HuH-7.5 (cell line): ENCODE results near the gene CAMKMT.
"Not testable (repeated sequence)": the region's sequence is repeated elsewhere in the genome, so short reads cannot be mapped to it uniquely, and the experiment has no call there.

Source experiments
- DNase-seq: peaks from one replicate; pipeline ENCODE4 v3.0.0; 2011; ENCODE audit warnings: low spot score

CAMKMT gene

GRCh38 chr2:44448860-44449527, 87.2 kb downstream of the CAMKMT start:
- DNase-seq, result no peak

- no peak for DNase-seq
These were observed 88.3 kb downstream of the CAMKMT start for GRCh38 chr2:44450082-44450481.

DNA sequence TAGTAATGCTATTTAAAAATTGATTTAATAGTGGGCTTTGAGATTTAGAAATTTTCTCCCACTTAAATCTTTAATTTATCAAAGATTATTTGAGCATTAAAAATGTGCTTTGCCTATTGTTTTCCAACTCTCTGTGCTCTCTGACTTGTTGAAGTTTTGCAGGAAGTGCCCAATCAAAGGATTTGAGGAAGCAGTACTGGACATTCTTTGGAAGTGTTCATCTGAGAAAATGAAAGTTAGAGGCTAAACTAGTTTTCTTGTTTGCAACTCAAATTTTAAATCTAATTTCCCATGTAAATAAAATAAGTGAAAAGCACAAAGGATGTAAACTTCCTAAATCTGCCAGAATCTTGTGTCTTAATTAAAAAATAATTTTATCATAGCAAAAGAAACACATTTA, 89.1 kb downstream of the CAMKMT start:
- no peak for DNase-seq

DNA sequence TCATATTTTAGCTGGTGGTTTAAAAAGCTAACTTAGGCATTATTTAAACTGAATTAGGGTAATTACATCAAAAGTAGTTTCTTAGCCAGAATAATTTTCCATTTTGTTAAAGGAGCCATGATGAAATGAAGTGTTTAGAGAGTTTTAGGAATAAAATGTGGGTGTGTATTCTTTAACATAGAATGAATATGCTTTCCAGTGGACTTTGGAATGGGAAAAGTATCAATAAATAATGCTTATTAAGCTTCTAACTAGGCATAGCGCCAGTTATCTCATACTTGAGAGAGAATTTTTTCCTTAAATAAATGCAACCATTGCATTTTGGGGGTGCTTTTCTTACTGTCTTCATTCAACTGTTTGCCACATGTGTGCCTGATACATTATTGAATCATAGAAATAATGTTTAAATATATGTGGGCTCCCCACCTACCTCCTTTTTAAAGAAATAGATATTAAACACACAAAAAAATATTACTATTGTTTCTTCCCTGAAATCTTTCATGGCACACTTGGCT, 90.4 kb downstream of the CAMKMT start:
- no peak for DNase-seq

DNA sequence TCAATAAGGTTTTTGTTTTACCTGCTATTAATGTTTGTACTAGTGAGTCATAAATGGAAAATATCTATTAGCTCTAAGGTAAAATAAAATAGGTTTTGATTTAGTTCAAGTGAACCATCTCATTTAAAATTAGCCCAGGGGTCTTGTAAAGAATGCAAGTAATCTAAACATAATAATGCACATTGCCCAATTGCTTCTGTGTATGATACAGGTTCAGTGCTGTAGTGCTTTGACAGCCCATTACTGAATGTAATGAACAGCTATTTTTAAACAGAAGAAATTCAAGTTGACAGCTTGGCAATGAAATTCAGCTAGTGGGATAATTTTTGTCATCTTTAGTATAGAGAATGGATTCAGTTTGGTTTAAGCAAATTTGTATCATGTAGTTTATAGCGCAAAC, 91.5 kb downstream of the CAMKMT start:
- no peak for DNase-seq

DNA sequence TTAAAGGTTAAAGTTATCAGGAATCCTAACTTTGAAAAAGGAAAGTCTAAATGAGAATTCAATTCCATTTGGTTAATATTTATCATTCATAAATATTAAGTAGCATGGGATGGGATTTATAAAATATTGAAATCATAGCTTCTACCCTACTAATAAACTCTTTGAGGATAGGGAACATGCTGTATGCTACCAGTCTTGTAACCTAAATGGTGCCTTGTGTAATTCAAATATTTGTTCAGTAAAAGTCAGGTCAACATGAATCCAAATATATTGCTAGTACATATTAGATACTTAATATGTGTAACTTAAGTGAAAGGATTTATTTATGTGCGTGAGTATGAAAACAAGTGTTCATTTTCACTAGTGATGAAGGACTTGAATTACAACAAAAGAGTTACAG, 94.1 kb downstream of the CAMKMT start:
- no peak for DNase-seq

DNA sequence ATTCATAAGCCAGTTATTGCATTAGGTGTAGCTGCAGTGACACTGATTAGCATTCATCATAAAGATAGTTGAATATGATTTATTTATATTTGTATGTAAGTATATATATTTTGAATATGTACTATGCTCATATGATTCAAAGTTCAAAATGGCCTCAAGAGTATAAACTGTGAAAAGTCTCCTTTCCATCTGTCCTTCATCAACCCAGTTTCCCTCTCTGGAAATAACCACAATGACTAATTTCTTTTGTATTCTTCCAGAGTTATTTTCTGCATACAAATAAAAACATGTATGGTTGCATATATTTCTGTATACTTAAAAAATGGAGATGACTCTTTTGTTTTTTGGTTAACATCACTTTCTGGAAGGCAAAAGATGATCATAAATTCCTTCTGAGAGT, 95.2 kb downstream of the CAMKMT start:
- no peak for DNase-seq

DNA sequence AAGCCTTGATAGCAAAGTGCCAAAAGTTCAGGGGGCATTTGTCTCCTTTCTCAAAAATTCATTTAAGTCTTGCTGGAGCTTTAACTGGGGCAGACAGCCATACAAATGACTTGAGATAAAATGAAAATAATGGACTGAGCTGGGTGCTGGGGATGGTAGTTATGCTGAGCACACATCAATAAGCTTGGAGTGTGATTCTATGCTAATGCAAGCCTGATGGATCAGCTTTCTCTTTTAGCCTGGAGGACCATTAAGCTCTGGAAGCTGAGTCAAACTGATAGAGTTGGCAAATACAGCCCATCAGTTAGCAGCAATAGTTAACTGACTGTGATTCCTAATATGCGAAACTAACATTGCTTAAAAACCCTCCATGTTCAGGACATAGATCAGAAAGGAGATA, 98.0 kb downstream of the CAMKMT start:
- no peak for DNase-seq

- no peak for DNase-seq
These were observed 101.4 kb downstream of the CAMKMT start for GRCh38 chr2:44462934-44463849.

GRCh38 chr2:44464437-44464836, 102.7 kb downstream of the CAMKMT start:
- DNase-seq, result no peak

DNA sequence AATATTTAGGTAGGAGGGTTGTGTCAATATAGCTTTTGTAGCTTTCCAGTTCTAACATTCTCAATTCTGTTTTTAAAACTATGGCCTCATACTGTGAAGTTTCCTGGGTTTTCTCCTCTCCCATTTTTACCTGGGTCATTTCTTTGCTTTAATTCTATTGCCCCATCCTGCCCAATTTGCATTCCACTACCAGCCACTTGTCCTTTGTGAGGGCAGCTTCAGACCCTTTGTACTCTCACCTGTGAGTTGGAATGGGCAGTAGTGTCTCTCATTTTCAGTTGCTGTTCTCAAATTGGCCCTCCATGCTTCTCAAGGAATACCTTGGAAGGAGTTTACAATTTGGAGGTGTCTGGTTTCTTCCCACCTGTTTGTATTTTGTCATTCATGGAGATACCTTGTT, 108.4 kb downstream of the CAMKMT start:
- DNase-seq, result no peak

GRCh38 chr2:44477657-44478414, 116.1 kb downstream of the CAMKMT start:
- DNase-seq, result no peak

DNA sequence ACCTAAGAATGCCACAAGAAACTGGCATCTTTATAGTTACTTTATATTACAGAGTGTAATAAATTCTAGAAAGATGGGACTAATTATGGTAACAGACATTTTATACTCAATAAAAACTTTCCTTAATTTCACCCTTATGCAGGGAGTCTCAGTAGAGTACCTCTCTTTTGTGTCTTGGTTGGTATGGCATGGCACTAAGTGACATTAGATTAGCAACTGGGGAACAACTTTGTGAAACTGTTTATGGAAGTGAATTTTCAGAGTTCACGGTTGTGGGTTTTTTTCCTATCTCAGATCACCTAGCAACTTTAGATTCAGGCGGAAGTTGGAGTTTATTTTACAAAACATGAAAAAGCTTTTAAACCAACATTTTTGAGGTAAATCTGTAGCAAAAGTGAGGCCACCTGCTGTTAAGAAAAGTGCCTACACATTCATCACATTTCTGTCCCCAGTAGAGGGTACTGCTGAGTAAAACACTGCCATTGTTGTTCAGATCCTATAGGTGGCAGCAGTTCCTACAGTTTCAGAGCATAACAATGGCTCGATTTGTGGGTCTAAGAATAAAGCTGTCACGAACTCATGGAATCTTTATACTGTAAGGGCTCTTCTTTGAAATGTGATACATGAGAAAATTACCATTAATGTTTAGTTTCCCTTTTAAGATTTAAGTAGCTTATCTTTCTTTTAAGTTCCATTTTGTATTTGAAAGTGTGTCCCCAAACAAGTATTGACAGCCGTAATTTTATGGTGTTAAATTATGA, 117.6 kb downstream of the CAMKMT start:
- DNase-seq, result peak; percentile 25

GRCh38 chr2:44480068-44480467, 118.3 kb downstream of the CAMKMT start:
- no peak for DNase-seq

DNA sequence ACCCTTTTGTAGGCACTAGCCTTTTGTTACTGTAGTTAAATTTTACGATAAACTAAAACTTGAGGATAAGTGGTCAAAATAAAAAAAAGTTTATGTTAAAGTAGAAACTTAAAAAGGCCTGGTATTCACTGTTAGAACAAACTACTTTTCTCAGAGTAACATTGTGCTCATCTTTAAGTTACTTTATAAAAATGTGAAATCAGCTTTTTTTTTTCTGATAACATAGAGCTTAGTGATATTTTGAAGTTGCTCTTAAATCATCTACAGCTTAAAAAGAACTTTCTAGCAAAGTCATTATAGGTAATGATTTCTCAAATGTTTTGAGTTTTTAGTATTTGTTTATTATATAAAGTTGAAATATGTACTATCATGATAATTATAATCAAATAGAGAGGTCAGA, 125.3 kb downstream of the CAMKMT start:
- no peak for DNase-seq

DNA sequence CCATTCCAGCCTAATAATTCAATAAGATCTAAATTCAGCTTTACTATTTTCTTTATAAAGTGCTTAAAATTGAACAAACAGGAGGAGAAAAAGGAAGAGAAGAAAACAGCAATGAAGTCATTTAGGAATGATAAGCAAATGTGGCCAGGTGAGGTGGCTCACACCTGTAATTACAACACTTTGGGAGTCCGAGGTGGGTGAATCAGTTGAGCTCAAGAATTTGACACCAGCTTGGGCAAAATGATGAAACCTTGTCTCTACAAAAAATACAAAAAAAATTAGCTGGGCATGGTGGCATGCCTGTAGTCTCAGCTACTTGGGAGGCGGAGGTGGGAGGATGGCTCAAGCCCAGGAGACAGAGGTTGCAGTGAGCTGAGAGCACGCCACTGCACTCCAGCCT, 129.0 kb downstream of the CAMKMT start:
- no peak for DNase-seq

DNA sequence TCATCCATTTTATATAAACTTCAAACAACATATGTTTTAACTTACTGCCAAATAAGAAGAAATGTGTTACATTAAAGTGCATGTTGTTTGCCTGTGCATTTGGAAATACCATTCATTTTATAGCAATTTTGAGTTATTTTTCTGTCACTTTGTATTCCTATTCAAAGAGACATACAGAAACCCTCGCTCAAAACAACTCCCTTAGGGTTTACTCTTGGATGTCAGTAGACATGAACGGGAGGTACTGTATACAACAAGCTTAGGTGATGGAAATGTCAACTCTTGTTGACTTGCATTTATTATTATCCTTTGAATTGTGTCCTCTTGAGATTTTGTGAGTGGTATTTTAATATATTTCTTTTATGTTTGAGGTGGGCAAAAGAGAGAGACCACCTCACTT, 132.3 kb downstream of the CAMKMT start:
- DNase-seq, result no peak

GRCh38 chr2:44495035-44495434, 133.3 kb downstream of the CAMKMT start:
- no peak for DNase-seq

DNA sequence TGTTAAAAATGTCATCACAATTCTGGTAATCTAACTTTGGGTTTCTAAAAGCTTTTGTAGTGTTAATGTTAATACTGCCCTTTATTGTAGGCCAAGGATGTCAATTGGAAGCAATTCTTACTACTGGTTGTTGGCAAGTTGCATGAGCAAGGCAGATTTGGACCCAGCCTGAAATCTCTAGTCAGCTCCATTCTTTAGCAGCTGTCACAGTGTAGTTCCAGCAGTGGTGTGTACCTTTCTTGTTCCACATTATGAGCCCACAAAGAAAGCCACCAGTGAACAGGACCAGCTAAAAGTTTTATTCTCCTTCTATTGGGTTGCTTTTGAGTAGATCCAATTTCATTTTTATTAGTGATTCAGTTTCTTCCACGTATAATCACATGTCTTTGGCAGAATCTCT, 133.8 kb downstream of the CAMKMT start:
- no peak for DNase-seq

- DNase-seq, result no peak
These were observed 134.4 kb downstream of the CAMKMT start for GRCh38 chr2:44496130-44496529.

DNA sequence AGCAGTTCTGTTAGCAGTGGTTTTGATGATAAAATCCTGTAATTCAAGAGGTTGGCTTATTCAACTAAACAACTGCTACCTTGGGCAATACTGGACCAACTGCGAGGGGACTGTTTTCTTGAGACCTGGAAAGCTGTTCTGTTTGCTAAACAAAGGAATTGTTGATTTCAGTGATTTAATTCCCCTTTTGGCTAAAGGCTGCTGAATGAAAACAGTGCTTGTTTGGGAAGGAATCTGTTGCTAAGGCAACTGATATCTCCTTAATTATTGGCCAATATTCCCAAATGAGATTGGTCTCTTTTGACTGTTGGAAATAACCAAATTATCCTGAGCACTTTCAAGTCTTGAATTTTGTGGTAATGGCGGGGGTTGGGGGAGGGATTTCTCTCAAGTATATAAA, 136.8 kb downstream of the CAMKMT start:
- DNase-seq, result no peak

DNA sequence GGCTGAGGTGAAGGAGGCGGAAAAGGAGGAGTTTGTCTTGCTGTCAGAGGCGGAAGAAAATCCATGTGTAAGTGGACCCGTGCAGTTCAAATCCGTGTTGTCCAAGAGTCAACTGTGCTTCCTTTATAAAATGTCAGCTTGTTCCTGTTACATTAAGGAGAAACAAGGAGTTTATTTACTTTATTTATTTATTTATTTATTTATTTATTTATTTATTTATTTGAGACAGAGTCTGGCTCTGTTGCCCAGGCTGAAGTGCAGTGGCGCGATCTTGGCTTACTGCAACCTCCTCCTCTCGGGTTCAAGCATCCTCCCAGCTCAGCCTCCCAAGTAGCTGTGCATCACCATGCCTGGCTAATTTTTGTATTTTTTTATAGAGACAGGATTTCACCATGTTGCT, 143.9 kb downstream of the CAMKMT start:
- DNase-seq, result not testable (repeated sequence)
